Lower leg skin (tissue), 3 donors: Measurements from ENCODE around the gene ZBTB40.

Experiments used
- POLR2A ChIP-seq, 2 donors: fragments of 450-650 bp; IDR thresholded peaks; one replicate each; pipeline ENCODE4 v1.6.1; 2016 to 2017; ENCODE audit warnings: antibody characterized with exemption in 2 of 2, mild to moderate bottlenecking in 1 of 2, moderate library complexity in 1 of 2
- TF ChIP-seq, protein P1 (sequence below), 3 donors: fragments of 450-650 bp; IDR thresholded peaks; one replicate each; pipeline ENCODE4 v1.5.1; 2016; ENCODE audit warnings: antibody characterized with exemption in 3 of 3, mild to moderate bottlenecking in 3 of 3, moderate library complexity in 2 of 3

DNA sequence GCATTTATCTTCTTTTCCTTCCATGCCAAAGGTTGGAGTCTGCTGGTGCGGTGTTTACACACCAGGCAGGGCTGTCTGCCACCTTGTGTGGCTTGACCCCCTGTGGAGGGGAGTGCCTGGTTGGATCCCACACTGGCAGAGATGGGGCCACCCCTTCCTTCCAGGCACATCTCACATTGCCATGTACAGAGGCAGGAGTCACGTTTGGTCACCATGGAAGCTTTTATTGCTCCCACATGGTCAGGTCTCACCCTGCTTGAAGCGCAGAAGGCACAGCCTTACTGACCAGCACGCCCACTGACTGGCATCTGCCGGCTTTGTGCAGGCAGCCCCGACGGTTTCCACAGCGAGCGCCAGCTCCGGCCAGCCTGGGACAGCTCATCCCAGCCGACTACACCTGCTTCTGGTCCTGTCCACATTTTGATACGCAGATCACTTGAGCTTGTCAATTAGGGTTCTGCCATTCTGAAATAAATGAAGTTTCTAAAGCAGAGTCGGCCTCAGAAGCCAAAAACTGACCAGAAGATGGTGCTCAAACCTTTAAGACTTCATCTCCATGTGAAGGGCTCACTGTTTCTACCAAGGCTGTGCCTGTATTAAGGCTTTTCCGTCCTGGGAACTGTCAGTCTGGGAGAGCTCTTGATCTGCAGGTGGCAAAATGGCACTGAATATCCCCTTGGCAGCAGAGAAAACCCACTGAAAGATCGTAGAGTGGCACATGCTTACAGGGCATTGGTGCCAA lies 76.1 kb downstream of the ZBTB40 start:
- TF ChIP-seq, protein P1, sequence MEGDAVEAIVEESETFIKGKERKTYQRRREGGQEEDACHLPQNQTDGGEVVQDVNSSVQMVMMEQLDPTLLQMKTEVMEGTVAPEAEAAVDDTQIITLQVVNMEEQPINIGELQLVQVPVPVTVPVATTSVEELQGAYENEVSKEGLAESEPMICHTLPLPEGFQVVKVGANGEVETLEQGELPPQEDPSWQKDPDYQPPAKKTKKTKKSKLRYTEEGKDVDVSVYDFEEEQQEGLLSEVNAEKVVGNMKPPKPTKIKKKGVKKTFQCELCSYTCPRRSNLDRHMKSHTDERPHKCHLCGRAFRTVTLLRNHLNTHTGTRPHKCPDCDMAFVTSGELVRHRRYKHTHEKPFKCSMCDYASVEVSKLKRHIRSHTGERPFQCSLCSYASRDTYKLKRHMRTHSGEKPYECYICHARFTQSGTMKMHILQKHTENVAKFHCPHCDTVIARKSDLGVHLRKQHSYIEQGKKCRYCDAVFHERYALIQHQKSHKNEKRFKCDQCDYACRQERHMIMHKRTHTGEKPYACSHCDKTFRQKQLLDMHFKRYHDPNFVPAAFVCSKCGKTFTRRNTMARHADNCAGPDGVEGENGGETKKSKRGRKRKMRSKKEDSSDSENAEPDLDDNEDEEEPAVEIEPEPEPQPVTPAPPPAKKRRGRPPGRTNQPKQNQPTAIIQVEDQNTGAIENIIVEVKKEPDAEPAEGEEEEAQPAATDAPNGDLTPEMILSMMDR (IDR thresholded peaks at IDR 0.05): no peak
- no peak for TF ChIP-seq POLR2A (IDR thresholded peaks at IDR 0.05)
